ENCODE results near the gene SCN10A.

The SCN10A gene

GRCh38 chr3:38739931-38740330, 76.1 kb downstream of the SCN10A start:
- no peak overlapping the region for H3K4me3 ChIP-seq (ENCODE audit: control insufficient read depth, low read depth, low read length)
- DNase-seq (ENCODE audit: low read depth): no peak
- no peak for TF ChIP-seq CTCF (IDR thresholded peaks at IDR 0.05; ENCODE audit: control insufficient read depth, insufficient read depth, low read depth, low read length, missing control alignments)

- DNase-seq (ENCODE audit: low read depth): no peak
- TF ChIP-seq CTCF (IDR thresholded peaks at IDR 0.05; ENCODE audit: control insufficient read depth, insufficient read depth, low read depth, low read length, missing control alignments): no peak
- no peak overlapping the region for H3K4me3 ChIP-seq (ENCODE audit: control insufficient read depth, low read depth, low read length)
Observed at GRCh38 chr3:38739396-38739689, 76.7 kb downstream of the SCN10A start.

GRCh38 chr3:38738630-38739395, 77.2 kb downstream of the SCN10A start:
- no peak overlapping the region for H3K4me3 ChIP-seq (ENCODE audit: control insufficient read depth, low read depth, low read length)
- no peak for DNase-seq (ENCODE audit: low read depth)
- TF ChIP-seq CTCF (IDR thresholded peaks at IDR 0.05; ENCODE audit: control insufficient read depth, insufficient read depth, low read depth, low read length, missing control alignments): peak; percentile 78

GRCh38 chr3:38731522-38731921, 84.5 kb downstream of the SCN10A start:
- no peak for DNase-seq (ENCODE audit: low read depth)
- no peak overlapping the region for H3K4me3 ChIP-seq (ENCODE audit: control insufficient read depth, low read depth, low read length)
- TF ChIP-seq CTCF (IDR thresholded peaks at IDR 0.05; ENCODE audit: control insufficient read depth, insufficient read depth, low read depth, low read length, missing control alignments): no peak

GRCh38 chr3:38730281-38730680, 85.7 kb downstream of the SCN10A start:
- no peak overlapping the region for H3K4me3 ChIP-seq (ENCODE audit: control insufficient read depth, low read depth, low read length)
- TF ChIP-seq CTCF (IDR thresholded peaks at IDR 0.05; ENCODE audit: control insufficient read depth, insufficient read depth, low read depth, low read length, missing control alignments): no peak
- no peak for DNase-seq (ENCODE audit: low read depth)

- DNase-seq (ENCODE audit: low read depth): no peak
- no peak for TF ChIP-seq CTCF (IDR thresholded peaks at IDR 0.05; ENCODE audit: control insufficient read depth, insufficient read depth, low read depth, low read length, missing control alignments)
- H3K4me3 ChIP-seq (ENCODE audit: control insufficient read depth, low read depth, low read length): no peak overlapping the region
Observed at GRCh38 chr3:38728008-38728407, 88.0 kb downstream of the SCN10A start.

Data from AG09309 (cell line).